ENCODE results near the gene NDUFAF3.
A peak's percentile ranks its signal among the peaks of the same experiment; 100 is the strongest.
"Not testable (repeated sequence)": the region's sequence is repeated elsewhere in the genome, so short reads cannot be mapped to it uniquely, and the experiment has no call there.

The NDUFAF3 gene

DNA sequence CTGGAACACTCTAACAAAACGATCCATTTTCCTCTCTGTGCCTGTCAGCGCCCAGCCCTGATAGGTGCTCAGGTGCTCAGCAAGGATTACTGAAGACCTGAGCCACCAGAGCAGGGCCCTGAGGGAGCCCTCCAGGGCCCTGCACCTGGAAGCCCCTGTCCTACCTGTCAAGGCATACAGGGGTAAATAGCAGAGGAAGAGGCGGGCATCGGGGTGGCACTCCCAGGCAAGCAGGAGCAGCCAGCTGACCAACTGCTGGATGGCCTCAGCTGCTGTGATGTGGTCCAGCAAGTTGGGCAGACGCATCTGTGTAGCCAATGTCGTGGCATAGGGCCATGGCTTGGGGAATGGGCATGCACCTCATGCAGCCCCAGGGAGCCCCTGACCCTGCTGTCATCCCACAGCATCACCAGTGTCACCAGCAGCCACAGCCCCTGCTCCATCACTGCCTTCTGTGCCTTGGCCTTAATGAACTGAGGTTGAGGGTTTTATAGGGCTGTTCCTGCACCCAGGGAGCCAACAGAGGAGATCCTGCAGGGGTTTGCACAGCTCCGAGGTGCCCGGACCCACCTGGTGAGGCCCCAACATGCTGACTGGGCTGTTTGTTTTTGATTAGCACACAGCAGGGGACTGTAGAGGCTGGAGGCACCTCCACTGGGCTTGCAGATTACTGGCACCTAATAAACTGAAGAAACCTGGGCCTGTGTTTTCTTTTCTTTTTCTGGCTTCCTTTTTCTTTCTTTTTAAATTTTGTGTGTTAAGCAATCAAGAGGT lies 22.6 kb upstream of the NDUFAF3 start:
- no peak for DNase-seq (ENCODE audit: low read depth)

DNA sequence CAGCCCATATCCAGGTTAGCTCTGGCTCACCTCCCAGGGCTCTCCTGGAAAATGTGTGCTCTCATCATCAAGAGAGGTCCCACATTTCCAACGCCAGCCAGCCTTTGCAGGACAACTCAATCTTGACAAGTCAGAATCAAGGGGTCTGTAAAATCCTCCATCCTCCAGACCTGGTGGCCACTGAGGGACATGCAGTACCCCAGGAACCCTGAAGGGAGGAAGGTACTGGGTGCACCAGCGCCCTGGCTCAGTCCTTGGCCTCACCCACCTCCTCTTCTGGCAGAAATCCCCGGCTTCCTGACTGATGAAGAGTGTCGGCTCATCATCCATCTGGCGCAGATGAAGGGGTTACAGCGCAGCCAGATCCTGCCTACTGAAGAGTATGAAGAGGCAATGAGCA lies 20.8 kb upstream of the NDUFAF3 start:
- DNase-seq (ENCODE audit: low read depth), result no peak

DNA sequence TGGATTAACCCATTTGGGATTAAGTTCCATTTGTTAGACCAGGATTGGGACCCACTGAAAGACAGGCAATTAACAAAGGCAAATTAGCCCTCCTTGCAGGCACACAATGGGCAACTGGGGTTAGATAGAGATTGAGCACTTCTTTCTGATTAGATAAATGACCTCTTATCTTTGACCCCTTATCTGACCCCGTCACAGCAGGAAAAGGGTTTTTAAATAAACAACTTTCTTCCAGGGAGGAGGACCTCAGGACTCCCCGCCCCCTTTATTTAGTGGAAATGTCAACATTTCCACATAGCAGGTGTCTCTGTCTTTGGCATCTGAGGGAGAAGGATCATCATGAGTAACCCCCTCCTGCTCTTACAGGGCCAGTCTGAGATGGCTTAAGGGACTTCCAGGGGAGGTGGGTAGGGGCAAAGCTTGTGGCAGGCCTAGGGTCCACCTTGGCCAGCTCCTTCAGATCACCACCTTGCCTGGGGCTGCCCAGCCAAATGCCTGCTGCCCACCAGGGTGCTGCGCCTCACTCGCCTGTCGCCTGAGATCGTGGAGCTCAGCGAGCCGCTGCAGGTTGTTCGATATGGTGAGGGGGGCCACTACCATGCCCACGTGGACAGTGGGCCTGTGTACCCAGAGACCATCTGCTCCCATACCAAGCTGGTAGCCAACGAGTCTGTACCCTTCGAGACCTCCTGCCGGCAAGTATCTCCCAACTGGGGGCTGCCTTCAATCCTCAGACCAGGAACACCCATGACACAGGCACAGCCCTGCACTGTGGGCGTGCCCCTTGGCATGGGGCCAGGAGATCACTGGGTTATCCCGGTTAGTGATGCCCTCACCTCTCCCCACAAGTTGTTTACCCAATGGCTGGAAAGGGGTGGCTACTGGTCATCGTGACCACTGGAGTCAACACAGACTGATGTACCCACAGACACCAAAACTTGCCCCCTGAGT lies 17.3 kb upstream of the NDUFAF3 start:
- no peak for DNase-seq (ENCODE audit: low read depth)

DNA sequence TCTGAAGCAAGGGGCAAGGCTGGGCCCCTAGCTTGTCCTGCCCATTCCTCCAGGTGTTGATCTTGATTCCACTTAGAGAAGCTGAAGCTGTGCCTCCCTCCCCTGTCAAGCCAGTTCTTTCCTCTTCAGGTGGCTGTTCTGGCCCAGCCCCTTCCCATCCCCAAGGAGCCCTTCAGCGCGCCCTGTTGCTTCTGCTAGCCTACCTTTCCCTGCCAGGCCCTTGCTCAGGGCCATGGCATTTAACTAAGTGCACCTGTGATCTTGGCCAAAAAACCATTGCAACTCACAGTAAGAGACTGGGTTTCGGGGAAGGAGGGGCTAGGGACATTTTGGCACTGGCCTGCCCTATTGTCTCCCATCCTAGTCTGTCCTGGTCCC lies 16.6 kb upstream of the NDUFAF3 start:
- no peak for DNase-seq (ENCODE audit: low read depth)

DNA sequence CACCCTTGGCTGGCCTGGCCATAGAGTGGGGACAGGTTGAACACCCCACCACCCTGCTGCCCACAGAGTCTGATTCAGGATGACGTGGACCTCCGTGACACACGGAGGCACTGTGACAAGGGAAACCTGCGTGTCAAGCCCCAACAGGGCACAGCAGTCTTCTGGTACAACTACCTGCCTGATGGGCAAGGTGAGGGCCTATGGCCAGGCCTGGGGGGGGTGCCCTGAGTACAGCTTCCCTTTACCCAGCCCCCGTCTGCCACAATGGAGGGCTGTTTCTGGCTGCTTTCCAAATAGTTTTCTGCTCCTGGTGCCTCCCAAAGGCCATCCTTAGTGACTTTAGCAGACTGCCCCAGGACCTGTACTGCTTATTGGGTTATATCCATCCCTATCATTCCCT lies 15.9 kb upstream of the NDUFAF3 start:
- DNase-seq (ENCODE audit: low read depth), result no peak

DNA sequence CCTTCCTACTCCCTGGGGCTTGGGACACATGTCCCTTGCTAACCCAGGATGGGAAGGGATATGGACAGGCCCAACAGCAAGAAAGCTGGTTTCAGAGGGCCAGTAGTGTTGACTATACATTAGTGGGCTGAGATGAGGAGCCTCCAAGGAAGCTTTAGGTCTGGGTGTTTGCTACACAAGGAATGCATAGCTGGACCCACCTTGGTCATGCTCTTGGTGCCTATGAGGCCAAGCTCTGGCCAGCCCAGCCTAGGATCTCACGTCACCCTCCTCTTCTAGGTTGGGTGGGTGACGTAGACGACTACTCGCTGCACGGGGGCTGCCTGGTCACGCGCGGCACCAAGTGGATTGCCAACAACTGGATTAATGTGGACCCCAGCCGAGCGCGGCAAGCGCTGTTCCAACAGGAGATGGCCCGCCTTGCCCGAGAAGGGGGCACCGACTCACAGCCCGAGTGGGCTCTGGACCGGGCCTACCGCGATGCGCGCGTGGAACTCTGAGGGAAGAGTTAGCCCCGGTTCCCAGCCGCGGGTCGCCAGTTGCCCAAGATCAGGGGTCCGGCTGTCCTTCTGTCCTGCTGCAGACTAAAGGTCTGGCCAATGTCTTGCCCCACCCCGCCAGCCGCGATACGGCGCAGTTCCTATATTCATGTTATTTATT lies 15.4 kb upstream of the NDUFAF3 start:
- DNase-seq (ENCODE audit: low read depth), result no peak

DNA sequence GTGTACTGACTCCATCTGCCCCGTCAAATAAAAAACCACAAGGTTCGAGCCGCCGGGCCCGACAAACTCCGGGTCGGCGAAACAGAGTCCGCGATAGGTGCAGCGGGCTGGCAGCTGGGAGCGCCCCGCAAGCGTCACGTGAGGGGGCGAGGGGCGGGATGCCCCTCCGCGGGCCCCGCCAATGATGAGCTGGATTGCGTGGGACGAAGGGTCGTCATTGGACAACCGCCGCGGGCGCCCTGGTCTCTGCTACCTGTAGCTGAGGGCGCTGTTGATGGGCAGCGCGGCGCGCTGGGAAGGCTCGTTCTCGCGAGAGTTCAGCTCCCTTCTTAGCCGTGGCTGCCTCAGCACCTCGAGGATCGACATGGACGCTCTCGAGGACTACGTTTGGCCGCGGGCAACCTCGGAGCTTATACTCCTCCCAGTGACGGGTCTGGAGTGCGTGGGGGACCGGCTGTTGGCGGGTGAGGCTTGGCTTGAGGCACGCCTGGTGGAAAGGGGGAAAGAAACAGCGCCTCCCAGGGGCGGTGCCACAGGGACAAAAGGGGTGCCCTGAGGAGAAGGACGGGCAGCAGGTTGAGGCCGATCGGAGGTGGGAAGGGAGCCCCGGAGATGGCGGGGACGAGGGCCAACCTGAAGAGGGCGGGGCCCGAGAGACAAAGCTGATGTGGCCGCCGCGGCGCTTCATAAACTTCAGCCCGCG lies 14.7 kb upstream of the NDUFAF3 start, which contains the start of gene WDR6:
Gene WDR6 (plus strand): TSS at position 324 of the 703 bp plus-strand sequence. CDS start 41 bp downstream, at position 365.
- DNase-seq (ENCODE audit: low read depth), result peak; percentile 95

DNA sequence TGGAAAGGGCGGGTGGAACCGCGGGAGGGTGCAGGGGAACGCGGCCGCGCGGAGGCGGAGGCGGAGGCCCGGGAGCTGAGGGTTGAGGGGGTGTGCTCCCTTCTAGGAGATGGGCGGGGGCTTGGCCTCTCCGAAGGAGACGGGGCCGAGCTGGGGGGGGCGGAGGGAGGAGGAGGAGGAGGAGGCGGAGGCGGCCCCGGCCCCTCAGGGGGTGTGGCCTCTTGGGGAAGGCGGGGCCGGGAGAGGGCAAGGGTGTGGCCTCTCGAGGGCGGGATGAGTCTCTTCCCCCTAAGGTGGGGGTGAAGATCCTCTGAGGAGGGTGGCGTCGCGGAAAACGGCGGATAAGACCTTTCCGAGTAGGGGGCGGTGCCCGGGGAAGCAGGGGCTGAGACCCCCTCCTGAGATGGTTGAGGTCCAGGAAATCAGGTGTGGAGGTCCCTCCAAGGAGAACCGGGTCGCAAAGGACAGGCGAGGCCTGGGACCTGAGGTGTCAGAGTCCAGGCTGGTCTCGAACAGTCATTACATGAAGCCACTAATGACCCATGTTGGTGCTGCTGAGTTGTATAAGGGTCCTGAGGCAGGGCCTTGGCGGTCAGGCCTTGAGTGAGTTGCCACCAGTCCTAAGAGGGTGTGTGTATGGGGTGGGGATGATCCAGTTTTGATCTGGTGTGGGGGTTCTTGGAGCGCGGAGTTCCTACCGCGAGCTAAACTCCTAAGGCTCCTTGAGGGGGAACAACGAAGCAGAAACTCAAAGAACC lies 14.0 kb upstream of the NDUFAF3 start:
- peak; percentile 82 for DNase-seq (ENCODE audit: low read depth)

DNA sequence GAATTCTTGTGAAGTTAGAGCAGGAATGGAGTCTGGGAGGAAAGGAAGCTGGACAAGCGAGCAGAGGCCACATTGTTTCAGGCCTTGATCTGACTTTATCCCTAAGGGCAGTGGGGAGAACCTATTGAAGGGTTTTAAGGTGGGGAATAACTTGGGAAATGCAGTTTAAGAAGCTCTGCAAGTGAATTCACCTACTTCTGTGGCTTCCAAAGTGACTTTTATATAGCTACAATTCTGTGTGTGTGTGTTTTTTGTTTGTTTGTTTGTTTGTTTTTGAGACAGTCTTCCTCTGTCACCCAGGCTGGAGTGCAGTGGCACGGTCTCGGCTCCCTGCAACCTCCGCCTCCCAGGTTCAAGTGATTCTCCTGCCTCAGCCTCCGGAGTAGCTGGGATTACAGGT lies 13.3 kb upstream of the NDUFAF3 start:
- not testable (repeated sequence) for DNase-seq (ENCODE audit: low read depth)

DNA sequence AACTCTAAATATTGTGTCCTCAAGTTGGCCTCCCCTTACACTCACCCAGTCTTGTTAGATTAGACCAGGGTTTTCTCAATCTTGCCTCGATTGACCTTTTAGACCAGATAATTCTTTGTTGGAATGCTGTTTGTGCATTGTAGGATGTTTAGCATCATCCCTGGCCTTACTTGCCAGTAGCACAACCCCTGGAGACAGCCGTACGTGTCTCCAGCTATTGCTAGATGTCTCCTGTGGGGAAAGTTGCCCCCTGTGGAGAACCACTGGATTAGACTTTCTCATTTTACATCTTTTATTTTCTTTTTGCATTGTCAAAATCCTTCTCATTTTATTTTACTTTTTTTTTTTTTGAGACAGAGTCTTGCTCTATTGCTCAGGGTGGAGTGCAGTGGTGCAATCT lies 12.5 kb upstream of the NDUFAF3 start:
- no peak for DNase-seq (ENCODE audit: low read depth)

DNA sequence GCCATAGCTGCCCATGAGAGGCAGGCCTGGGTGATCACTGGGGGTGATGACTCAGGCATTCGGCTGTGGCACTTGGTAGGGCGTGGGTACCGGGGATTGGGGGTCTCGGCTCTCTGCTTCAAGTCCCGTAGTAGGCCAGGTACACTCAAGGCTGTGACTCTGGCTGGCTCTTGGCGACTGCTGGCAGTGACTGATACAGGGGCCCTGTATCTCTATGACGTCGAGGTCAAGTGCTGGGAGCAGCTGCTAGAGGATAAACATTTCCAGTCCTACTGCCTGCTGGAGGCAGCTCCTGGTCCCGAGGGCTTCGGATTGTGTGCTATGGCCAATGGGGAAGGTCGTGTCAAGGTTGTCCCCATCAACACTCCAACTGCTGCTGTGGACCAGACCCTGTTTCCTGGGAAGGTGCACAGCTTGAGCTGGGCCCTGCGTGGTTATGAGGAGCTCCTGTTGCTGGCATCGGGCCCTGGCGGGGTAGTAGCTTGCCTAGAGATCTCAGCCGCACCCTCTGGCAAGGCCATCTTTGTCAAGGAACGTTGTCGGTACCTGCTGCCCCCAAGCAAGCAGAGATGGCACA lies 9.4 kb upstream of the NDUFAF3 start:
- DNase-seq (ENCODE audit: low read depth), result no peak

DNA sequence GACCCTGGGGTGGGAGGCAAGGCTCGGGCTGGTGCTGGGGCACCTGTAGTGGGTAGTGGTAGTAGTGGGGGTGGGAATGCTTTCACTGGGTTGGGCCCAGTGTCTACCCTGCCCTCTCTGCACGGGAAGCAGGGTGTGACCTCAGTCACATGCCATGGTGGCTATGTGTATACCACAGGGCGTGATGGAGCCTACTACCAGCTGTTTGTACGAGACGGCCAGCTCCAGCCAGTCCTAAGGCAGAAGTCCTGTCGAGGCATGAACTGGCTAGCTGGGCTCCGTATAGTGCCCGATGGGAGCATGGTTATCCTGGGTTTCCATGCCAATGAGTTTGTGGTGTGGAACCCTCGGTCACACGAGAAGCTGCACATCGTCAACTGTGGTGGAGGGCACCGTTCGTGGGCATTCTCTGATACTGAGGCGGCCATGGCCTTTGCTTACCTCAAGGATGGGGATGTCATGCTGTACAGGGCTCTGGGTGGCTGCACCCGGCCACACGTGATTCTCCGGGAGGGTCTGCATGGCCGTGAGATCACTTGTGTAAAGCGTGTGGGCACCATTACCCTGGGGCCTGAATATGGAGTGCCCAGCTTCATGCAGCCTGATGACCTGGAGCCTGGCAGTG lies 8.7 kb upstream of the NDUFAF3 start:
- no peak for DNase-seq (ENCODE audit: low read depth)

DNA sequence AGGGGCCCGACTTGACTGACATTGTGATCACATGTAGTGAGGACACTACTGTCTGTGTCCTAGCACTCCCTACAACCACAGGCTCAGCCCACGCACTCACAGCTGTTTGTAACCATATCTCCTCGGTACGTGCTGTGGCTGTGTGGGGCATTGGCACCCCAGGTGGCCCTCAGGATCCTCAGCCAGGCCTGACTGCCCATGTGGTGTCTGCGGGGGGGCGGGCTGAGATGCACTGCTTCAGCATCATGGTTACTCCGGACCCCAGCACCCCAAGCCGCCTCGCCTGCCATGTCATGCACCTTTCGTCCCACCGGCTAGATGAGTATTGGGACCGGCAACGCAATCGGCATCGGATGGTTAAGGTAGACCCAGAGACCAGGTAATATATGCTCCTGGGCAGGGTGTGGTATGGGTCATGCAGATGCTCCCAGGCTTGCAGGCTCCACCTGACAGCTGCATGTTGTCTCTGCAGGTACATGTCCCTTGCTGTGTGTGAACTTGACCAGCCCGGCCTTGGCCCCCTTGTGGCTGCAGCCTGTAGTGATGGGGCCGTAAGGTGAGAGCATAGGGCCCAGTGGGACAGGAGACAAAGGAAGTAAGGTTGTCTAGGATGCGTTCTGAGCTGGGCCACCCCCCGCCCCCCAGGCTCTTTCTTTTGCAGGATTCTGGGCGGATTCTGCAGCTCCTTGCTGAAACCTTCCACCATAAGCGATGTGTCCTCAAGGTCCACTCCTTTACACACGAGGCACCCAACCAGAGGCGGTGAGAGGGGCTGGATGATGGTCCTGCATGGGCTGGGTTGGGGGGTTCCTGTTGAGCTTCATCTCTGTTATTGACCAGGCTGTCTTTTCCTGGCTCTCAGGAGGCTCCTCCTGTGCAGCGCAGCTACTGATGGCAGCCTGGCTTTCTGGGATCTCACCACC lies 7.9 kb upstream of the NDUFAF3 start:
- DNase-seq (ENCODE audit: low read depth), result peak; percentile 26

DNA sequence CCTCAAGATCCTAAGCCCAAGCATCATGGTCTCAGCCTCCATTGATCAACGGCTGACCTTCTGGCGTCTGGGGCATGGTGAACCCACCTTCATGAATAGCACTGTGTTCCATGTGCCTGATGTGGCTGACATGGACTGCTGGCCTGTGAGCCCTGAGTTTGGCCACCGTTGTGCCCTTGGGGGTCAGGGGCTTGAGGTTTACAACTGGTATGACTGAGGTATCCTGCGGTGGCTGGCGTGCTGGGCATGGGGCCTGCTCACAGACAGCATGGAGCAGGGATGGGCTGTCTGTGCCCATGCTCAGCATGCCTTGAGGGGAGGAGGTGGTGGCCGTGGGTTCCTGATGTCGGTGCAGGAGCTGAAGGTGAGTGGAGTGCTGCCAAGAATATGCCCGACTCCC lies 6.8 kb upstream of the NDUFAF3 start:
- no peak for DNase-seq (ENCODE audit: low read depth)

DNA sequence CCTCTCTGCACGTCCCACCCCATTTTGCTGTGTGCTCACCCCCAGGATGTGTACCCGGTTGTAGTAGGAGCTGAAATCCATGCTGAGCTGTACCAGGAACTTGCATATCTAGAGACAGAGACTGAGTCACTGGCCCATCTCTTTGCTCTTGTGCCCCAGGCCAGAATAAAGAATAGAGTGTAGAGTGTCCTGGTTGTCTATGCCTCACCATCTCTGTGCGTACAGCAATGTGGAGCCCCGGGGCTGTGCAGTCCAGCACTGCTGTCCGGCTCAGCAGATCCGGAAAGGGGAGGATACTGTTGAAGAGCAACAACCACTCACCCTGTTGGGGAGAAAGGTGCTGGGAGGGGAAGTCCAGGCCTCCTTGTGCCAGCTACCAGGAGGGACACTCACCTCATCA lies 6.2 kb upstream of the NDUFAF3 start:
- no peak for DNase-seq (ENCODE audit: low read depth)

DNA sequence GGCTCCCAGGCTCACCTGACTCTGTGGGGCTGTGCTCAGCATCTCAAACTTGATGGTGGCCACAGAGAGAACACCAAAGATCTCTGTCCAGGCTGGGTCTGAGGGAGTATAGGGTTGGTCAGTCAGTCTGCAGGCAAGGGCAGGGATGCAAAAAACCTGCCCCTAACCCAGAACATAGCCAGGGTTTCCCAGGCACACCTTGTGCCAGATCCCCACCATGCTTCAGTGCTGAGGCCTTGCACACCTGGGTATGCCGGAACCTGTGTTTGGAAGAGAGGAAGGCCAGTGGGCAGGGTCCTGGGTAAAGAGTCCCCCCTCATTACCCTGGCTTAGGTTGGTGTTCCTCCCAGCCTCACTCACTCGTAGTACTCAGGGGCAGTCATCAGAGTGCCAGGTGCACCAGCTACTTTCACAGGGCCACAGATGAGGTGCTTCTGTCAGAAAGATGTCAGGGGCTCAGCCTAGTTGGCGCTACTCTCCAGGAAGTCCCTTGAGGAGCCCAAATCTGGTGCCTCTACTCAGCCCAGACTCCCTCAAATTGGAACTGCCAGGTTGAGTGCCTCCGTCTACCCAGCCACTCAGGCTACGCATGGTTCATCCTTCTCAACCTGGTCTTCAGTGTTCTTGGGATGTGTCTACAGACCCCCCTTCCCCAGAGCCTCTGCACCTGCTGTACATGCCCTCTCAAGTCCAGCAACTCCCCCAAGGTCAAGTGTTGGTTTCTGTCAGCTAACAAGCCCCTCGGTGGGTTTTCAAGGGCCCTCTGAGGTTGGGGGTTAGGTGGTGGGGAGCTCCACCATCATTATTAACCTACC lies 5.3 kb upstream of the NDUFAF3 start:
- DNase-seq (ENCODE audit: low read depth), result no peak

DNA sequence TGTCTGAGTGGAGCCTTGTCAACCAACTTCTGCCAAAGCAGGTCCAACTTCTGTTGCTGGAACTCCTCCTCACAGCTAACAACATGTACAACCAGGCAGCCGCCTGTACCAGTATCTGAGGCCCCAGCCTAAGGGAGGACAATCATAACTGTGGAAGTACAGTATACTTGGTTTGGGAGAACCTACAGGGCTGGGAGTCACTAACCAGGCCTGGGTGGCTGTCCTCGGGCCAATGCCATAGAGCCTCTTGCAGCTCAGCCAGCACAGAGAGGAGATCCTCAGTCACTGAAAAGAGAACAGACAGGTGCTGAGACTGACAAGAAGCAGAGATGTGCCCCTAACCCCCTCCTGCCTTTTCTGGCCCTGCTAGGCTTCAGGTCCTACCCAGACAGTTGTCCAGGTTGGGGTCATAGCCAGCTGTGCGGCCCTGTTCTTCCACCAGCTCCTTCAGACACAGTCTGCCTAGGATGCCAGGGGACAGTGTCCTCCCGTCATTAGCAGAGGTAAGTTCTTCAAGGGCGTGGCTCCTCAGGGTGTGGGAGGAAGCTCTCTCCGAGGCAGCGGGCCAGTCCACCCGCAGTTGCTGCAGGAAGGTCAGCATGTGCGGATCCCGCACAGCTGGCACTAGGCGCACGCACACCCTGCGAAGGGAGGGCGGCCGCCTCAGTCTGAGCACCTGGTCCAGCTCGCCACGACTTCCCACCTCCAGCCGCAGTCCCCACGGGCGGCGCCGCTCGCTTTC lies 4.5 kb upstream of the NDUFAF3 start:
- no peak for DNase-seq (ENCODE audit: low read depth)
